ENCODE data around the gene SYK.

GRCh38 chr9:90841615-90842014, 40.0 kb downstream of the SYK start:
- no peak for TF ChIP-seq POLR2A (IDR thresholded peaks at IDR 0.05)
- no peak for TF ChIP-seq CTCF (IDR thresholded peaks at IDR 0.05 in 4 of 5, conservative IDR thresholded peaks at IDR 0.05 in 1 of 5)
